Endothelial cell of umbilical vein (primary cell): Measurements from ENCODE around the gene TKTL1.
"Not testable (repeated sequence)": the region's sequence is repeated elsewhere in the genome, so short reads cannot be mapped to it uniquely, and the experiment has no call there.

Experiments
- EZH2 ChIP-seq: IDR thresholded peaks from 2 replicates; pipeline ENCODE4 v1.6.1; 2012; ENCODE audit warnings: borderline replicate concordance, low read depth, mild to moderate bottlenecking, moderate library complexity, low read length, inconsistent platforms; ENCODE audit not compliant: severe bottlenecking
- POLR2A ChIP-seq: IDR thresholded peaks from 2 replicates; pipeline ENCODE4 v1.6.1; 2012; ENCODE audit warnings: low read depth, mild to moderate bottlenecking, control low read depth, low read length
- POLR2AphosphoS5 ChIP-seq: IDR thresholded peaks from 2 replicates; pipeline ENCODE4 v1.6.1; 2012; ENCODE audit warnings: low read depth, mild to moderate bottlenecking, control low read depth, low read length, moderate library complexity; ENCODE audit not compliant: insufficient read depth
- TF ChIP-seq, protein P1 (sequence below), 2 donors: IDR thresholded peaks; 1 replicate in 1 of 2; 2 replicates in 1 of 2; pipeline ENCODE4 v1.5.1; 2011; ENCODE audit warnings: low read length in 2 of 2, mild to moderate bottlenecking in 2 of 2, moderate library complexity in 2 of 2, control low read depth in 1 of 2, inconsistent platforms in 1 of 2, low read depth in 1 of 2; ENCODE audit not compliant: insufficient read depth in 1 of 2; ENCODE audit errors: extremely low read depth in 1 of 2
- TF ChIP-seq, protein P2 (sequence below): IDR thresholded peaks from 2 replicates; pipeline ENCODE4 v1.6.1; 2011; ENCODE audit not compliant: insufficient read depth, insufficient read length

DNA sequence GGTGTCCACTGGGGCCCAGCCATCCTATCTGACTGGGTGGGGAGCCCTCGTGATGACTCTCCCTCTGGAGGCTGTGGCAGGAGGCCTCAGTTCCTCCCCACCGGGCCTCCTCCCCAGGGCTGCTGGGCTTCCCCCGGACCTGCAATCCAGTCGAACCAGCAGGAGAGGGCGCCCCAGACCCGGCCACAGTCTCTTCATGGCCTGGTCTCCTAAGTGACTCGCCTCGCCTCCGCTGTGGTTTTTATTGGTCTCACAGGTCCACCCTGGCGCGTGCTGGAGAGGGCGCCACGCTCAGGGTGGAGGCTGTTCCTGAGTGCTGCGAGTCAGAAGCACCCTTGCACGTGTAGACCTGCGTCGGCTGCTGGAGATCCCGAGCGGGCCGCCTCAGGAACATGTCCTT is 48.0 kb downstream of the TKTL1 start:
- TF ChIP-seq, protein P1, sequence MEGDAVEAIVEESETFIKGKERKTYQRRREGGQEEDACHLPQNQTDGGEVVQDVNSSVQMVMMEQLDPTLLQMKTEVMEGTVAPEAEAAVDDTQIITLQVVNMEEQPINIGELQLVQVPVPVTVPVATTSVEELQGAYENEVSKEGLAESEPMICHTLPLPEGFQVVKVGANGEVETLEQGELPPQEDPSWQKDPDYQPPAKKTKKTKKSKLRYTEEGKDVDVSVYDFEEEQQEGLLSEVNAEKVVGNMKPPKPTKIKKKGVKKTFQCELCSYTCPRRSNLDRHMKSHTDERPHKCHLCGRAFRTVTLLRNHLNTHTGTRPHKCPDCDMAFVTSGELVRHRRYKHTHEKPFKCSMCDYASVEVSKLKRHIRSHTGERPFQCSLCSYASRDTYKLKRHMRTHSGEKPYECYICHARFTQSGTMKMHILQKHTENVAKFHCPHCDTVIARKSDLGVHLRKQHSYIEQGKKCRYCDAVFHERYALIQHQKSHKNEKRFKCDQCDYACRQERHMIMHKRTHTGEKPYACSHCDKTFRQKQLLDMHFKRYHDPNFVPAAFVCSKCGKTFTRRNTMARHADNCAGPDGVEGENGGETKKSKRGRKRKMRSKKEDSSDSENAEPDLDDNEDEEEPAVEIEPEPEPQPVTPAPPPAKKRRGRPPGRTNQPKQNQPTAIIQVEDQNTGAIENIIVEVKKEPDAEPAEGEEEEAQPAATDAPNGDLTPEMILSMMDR (IDR thresholded peaks at IDR 0.05; ENCODE audit: extremely low read depth in 1 of 2, insufficient read depth in 1 of 2, low read depth in 1 of 2, low read length in 2 of 2) = not testable (repeated sequence)
- not testable (repeated sequence) for TF ChIP-seq POLR2AphosphoS5, POLR2A, EZH2
- TF ChIP-seq, protein P2, sequence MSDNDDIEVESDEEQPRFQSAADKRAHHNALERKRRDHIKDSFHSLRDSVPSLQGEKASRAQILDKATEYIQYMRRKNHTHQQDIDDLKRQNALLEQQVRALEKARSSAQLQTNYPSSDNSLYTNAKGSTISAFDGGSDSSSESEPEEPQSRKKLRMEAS = not testable (repeated sequence)
